Right renal cortex interstitium (tissue), 3 donors: ENCODE results near the gene PAX5. TPM values are rescaled to one million over a fixed set of nuclear protein-coding genes. Genes with fewer than 3 reads are reported as not detected.

Experiments used
- DNase-seq, 3 donors: peaks; one replicate each; pipeline ENCODE4 v3.0.0-alpha.2; 2013; ENCODE audit warnings: low read depth in 3 of 3, low spot score in 2 of 3
- polyA plus RNA-seq, 3 donors: library from polyadenylated mRNA; unstranded; fragments of 120-200 nt; gene quantifications; one replicate each; pipeline ENCODE4 v1.2.1, GENCODE V29; 2013; ENCODE audit not compliant: insufficient read length in 3 of 3

The PAX5 gene
- polyA plus RNA-seq, 3 donors: 0.07 to 0.21 (median 0.11) TPM

DNA sequence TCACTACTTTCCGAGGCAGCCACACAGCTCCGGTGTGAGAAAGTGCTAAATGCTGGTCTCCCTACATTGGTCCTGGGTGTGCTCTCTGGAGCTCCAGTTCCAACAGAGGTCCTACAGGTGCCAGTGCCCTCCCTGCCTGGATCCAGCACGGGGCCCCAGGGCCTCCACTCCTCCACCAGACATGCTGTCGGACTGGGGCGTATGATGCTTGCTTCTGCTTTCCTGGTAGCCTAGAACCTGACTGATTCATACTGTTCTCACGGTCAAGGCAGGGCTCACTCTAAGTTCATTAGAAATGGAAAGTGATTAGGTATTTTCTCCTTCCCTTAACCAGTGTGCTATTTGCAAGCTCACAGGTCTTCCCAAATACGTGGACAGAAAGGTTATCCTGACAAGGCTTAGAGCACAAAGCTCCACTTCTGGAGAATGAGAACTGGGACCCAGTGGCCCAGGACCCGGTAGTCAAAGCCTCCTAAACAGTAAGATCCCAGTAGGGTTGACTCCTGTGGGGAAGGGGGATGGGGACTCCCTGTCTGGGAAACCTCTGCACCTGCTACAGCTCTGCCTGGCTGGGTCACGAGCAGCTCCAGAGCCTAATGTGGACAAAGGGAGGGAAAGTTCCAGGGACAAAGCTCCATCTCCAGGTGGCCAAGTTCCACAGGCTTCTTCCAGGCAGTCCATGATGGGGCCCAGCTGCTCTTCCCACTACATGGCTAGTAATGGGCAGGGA is 98.1 kb downstream of the PAX5 start:
- DNase-seq: no peak

DNA sequence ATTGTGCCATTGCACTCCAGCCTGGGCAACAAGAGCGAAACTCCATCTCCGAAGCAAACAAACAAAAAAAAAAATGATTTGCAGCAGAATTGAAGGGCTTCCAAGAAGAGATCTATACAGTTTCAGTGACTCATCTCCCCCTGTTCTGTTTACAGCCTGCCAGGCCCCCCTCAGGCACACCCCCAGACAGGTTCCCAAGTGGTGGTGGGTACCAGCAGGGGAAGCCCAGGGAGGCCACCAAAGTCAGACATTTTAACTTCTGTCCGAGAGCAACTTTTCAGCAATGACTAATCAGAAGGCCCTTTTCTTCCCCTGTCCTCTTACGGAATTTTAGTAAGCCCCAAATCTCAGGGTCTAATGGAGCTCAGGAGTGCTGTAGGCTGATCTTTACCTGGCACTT is 98.7 kb downstream of the PAX5 start:
- no peak for DNase-seq

DNA sequence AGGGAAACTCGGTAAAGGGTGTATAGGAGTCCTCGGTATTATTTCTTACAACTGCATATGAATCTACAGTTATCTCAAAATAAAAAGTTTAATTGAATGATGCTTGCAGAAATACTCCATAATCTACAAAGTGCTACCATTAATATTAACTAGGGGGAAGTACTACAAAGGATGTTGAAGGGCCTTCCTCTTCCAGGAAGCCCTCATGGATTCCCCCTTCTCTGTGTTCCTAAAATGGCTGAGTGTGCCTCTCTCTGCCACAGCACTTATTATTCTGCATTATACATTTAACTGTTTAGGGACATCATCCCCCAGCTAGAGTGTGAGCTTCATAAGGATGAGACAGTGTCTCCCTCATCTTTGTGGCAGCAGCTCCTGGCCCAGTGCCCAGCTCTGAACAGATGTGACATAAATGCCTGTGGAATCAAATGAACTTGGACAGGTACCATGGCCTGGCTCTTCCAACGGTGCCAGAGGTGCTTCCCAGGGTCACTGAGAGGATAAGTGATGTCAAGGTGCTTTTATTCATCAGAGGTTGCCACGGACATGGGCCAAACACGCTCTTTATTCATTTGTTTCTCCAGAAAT is 99.5 kb downstream of the PAX5 start:
- DNase-seq: no peak

DNA sequence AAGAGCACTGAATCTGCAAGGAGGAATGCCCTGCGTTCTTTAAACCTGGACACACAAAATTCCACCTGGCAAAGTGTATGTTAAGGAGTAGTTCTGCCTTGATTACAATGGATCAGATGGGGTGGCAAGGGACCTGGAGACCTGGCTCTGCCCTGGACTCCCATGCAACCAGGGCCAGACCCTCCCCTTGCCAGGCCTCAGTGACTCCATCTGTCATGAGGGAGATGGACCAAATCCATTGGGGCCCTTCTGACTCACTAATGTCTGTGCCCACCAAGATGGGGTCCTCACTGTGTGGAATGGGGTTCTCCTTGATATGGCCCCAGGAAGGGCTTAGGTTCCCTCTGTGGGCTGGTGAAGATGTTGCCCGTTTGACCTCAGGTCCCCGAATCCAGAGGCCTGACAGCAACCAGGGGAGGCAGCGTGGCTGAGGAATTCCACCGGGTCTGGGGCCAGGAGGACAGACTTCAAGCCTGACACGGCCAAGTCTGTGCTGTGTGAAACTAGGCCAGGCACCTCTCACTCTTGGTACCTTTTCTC is 100.3 kb downstream of the PAX5 start:
- DNase-seq: no peak

DNA sequence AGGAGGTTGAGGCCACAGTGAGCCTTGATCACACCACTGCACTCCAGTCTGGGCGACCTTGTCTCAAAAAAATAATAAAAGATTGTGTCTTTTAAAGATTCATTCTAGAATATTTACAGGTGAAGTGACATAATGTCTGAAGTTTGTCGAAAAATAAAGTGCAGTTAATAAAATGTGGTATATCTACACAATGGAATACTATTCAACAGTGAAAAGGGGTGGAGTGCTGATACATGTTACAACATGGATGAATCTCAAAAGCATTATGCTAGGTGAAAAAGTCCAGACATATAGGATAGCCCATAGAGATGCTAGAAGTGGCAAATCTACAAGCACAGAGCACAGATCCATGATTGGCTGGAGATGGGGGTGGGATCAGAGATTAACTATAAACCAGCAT is 101.9 kb downstream of the PAX5 start:
- no peak for DNase-seq

DNA sequence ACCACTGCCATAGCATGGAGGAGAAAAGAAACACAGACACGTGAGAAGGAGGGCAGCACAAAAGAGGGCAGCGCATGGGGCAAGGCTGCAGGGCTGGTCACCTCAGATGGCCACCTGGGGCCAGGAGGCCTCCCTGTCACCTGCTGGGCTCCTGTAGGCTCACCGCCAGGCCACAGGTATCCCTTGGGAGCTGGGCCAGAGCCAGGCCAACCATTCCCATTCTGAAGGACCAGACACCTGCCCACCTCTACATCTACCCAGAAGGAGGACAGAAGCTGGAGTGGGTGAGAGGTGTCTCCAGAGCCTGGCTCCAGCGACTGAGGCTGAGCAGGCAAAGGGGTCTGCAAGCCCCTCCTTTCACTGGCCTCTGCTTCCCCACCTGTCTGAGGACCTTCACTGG is 103.1 kb downstream of the PAX5 start:
- DNase-seq: no peak

DNA sequence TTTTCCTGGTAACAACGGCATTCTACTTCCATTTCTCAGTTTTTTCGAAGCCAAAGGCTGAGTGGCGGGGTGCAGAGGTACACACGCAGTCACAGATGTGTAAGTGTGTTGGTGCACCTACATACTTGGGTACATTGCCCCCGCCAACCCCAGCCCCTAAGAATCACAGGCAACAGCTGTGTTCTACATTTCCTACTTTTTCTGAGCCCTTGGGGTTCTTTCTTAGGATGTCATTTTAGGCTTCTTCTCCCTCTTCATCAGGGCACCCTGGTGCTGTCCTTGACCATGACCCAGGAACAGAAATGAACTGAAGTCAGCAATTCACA is 104.8 kb downstream of the PAX5 start:
- no peak for DNase-seq

DNA sequence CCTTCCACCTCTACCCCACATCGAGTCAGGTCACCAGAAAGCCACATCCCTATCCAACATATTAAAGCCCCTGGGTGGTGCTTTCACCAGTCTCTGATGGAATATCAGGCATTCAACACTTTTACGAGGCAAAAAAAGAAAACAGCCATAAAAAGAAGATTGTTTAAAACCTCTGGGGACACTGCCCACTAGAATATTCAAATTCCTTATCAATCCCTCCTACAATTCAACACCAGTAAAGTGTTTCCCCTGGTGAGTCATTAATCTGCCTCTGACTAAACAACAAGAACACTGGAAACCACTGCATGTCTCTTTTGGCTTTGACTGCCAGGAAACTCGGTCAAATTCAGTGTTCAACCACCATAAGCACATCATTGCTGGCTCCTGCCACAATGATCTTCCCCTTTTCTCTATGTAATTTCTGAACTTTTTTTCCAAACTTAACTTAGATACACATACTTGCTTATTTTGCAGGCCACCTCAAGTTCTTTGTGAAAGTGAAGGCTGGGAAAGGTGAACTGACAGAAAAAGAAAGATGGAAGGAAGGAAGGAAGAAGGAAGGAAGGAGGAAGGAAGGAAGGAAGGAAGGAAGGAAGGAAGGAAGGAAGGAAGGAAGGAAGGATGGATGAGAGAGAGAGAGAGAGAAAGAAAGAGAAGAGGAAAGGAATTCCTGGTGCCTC is 105.3 kb downstream of the PAX5 start:
- no peak for DNase-seq

DNA sequence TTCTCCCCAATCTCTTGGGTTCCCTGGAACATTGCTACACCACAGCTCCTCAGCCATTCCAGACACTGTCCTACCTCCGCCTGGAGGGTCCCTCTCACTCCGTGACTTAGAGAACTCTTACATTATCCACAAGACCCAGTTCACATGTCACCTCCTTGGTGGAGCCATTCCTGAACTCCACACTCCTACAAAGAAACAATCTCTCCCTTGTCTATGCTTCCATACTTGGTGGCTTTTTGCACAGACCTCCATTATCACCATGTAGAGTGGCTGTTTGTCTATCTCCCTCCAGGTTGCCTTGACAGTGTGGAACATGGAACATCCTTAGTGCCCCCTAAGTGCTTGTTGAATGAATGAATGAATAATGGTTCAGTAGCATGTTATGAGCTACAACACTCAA is 105.9 kb downstream of the PAX5 start:
- DNase-seq: no peak

DNA sequence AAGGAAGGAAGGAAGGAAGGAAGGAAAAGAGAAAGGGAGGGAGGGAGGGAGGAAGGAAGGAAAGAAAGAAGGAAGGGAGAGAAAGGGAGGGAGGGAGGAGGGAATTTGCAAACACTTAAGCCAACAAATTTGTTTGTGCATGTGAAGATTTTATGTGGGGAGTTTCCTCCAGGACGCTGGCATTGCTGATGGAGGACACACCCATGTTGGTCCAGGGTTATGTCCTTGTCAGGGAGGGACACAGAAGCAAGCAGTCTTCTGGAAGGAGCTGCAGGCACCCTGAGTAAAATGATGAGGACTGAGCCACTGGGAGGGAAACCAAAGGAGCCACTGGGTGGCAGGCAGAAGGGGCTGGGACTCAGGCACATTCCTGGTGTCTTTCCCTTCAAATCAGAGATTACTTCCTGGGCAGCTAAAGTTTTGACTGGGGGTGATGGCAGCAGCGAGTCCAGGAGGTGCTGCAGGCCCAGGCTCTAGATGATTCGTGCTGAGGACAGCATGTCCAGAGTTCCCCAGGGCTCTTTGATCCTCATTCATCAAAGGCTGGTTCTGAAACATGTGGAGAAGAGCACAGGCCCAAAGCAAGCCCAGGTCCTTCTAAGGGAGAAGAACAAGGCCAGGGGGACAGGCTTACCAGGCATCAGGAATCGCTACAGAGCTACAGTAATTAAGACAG is 109.2 kb downstream of the PAX5 start:
- no peak for DNase-seq

DNA sequence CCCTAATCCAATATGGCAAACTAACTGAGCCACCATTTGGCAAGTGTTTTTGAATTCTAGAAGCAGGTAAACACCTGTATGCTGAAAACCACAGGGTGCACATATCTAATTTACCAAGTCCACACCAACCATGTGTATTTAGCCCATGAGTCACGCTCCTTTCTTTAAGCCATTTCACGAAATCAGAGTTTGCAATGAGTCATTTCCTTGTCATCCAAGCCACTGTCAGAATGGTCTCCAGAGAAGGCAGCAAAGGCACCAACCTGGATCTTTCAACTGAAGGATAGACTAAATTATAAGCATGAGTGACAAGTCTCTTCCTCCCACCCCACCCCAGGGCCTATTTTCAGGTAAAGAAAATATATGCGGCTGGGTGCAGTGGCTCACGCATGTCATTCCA is 110.0 kb downstream of the PAX5 start:
- no peak for DNase-seq

DNA sequence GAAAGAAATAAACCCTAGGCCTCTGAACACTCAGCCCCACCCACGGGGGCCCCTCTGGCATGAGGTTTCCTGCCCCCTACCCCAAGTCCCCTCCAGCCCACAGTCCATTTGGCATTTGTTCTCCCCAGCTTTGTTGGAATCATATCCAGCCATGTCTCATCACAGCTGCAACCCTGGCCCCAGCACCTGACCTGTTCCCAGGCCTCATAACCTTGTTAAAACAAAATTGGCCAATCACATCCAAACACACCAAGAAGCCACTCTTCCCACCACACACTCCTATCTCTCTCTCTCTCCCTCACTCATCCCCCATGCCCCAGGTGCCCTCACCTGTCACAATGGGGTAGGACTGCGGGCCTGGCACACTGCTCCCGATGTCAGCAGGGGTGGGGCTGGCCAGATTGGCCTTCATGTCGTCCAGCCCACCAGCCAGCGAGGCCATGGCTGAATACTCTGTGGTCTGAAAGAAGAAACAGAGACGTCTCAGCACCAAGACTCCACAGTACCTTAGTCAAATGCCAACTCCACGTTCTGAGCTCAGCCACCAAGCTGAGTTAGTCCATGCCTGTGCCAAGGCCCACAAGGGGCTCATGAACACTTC is 110.9 kb downstream of the PAX5 start:
- DNase-seq: no peak

DNA sequence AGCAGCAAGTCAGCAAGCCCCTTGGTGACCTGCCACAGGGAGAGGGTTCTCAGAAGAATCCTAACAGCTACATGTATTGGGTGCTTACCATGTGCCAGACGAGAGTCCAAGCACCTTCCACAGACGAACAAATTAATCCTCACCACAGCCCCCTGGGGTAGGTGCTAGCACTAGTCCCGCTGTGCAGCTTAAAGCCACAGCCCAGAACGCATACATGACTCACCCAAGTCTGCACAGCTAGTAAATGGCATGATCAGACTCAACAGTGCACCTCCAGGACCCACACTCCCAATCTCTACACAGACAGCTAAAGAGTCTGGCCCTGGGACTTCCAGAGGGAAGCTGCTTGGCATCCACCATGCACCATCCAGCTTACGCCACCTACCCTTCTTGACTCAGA is 111.5 kb downstream of the PAX5 start:
- DNase-seq: no peak

DNA sequence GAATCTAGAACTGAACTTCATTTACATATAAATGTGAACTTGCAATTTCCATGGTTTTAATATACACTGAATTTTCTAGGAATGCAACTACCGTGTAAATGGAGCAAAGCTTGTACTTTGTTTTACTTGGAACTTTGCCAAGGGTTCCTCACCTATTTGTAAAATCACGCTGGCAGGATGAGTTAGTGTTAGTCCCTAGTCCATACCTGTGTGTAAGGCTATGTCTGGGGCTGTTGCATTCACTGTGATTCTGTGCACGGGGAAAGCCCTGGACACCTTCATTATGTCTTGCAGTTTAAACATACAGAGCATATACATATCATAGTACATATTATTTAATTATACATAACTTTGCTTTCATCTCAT is 119.9 kb downstream of the PAX5 start:
- DNase-seq: no peak

DNA sequence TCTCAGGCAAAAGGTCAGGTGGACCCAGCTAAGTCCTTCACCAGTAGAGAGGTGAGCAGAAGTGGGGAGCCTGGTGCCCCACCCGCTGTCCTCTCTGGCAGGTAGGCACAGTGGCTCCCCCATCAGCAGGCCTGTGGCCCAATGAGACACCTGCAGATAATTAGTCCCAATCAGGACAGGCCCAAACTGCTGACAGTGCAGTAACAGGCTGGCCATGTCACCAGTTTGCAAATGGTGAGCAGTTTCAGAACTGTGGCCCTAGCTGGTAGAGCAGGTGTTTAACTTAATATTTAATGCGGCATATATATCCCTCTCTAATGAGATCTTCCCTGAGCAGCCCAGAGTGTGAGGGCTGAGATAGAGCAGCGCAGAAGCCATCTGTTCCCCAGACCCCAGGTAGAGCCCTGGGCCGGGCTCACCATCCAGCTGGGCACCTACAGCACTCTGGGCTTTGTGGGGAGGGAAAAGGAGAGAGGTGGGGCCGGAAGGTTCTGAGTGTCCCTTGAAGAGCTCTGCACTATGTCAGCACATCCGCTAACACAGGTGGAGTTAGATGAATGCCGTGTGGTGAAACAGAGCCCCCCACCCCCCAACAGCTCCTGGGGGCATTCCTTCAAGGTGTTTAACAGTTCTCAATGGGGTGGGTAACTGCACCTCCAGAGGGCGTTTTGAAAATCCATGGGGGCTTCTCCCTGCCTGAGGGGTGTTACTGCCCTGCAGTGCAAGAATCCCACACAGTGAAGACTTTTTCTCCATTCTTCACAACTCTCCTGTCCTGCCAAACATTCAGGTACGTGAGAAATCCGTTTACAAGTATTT is 120.5 kb downstream of the PAX5 start:
- no peak for DNase-seq

DNA sequence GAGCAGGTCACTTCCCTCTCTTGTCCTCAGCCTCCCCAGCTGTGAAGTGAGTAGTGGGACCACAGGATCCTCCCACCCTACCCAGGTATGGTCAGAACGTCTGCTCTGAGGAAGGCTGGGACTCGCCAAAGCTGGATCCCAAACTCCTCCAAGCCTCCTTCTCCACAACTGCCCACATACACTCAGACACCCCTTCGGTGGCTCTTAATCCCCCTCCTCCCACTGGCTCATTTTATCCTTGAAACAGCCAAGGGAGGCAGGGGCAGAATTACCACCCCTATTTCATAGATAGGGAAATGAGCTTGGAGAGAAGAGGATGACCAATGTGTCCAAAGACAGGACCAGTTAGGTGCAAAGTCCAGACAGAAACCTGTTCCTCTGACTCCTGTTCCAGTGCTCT is 121.4 kb downstream of the PAX5 start:
- no peak for DNase-seq

DNA sequence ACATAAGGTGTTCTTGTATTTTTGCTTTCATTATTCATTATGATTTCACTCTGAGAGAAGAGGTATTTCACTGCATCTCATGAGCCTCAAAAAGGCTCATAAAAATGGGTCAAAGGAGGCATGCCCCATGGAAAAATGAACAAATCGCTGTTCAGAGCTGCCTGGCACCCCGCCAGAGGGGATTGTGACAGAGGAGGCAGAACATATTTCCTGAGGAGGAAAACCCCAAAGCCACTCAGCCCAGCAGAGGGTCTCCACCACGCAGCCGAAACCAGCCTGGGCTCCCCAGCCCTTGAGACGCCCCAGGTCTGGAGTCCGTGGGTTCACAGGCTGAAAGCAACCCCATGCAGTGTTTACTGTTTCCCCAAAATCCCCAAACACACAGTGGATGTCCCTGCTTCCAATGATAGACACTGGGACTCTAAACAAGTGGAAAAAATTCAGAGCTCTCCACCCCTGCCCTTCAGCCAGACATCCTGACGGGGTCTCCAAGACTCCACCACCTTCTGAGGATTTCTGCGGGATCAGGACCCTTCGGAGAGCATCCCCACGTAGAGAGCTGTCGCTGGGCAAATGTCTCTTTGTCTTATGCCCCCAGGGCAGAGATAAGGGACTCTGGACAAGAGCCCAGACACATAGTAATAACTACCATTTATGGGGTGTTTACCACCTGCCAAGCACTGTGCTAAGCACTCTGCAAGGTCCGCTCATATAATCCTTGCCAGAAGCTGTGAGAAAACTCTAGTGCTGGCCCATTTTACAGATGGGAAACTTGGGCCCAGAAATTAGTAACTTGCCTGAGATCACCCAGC is 122.3 kb downstream of the PAX5 start:
- no peak for DNase-seq

DNA sequence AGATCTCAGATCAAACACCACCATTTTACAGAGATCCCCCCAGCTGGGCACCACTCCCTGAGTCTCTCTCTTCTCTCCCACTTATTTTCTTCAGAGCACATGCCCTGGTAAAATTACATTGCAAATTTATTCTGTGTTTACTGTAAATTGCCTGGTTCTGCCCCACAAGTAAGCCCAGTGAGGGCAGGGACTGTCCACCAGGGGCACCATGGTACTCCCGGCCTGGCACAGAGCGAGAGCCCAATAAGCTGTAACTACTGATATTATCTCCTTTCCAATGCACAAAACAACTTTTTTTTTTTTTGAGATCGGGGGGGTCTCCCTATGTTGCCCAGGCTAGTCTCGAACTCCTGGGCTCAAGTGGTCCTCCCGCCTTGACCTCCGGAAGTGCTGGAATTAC is 123.0 kb downstream of the PAX5 start:
- DNase-seq: no peak

DNA sequence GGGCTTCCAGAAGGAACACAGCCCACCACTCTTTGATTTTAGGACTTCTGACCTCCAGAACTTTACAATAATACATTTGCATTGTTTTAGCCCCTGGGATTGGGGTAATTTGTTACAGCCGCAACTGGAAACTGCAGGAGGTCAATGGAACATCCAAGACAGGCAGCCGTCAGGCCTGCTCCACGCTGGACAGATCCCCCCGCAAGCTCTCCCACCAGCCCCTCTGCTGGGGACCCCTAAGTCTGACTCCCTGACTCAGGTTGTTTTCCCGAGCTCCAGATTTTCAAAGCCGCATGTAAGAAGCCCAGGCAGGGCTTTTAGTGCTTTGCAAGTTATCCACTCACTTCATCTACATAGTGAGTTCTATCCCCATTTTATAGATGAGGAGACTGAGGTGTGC is 127.6 kb downstream of the PAX5 start:
- DNase-seq: no peak
